Skin epidermis (tissue), 12 donors: Measurements from ENCODE around the gene ALOX12B.

Source experiments
- H3K27ac ChIP-seq, 21 experiments: fragments of 200-600 bp; sonication (generic) in 11 of 21; one replicate each; pipeline ENCODE4 v1.5.0; 2020; ENCODE audit warnings: mild to moderate bottlenecking in 3 of 21, inconsistent platforms in 2 of 21, moderate library complexity in 2 of 21
- H3K4me3 ChIP-seq, 7 experiments: fragments of 200-600 bp; sonication (generic) in 2 of 7; one replicate each; pipeline ENCODE4 v1.5.0; 2020; ENCODE audit warnings: inconsistent platforms in 2 of 7, mild to moderate bottlenecking in 2 of 7, moderate library complexity in 1 of 7

ALOX12B gene

GRCh38 chr17:8052256-8053252 lies 35.0 kb downstream of the ALOX12B start:
- Histone ChIP-seq H3K27ac (no peak overlapping the region), H3K4me3 (no peak overlapping the region)

GRCh38 chr17:8051831-8052230 lies 35.7 kb downstream of the ALOX12B start:
- no peak overlapping the region for H3K27ac ChIP-seq
- no peak overlapping the region for H3K4me3 ChIP-seq

GRCh38 chr17:8048736-8049135 lies 38.8 kb downstream of the ALOX12B start:
- Histone ChIP-seq H3K4me3 (no peak overlapping the region), H3K27ac (no peak overlapping the region)

- no peak overlapping the region for H3K27ac ChIP-seq
- H3K4me3 ChIP-seq = no peak overlapping the region
Measured at GRCh38 chr17:8048236-8048635, 39.3 kb downstream of the ALOX12B start.

GRCh38 chr17:8047769-8048110 lies 39.8 kb downstream of the ALOX12B start:
- no peak overlapping the region for H3K27ac ChIP-seq
- H3K4me3 ChIP-seq = no peak overlapping the region

- Histone ChIP-seq H3K4me3 (no peak overlapping the region), H3K27ac (no peak overlapping the region)
Measured at GRCh38 chr17:8046929-8047768, 40.4 kb downstream of the ALOX12B start.

- no peak overlapping the region for H3K4me3 ChIP-seq
- H3K27ac ChIP-seq = no peak overlapping the region
Measured at GRCh38 chr17:8046306-8046928, 41.1 kb downstream of the ALOX12B start.

GRCh38 chr17:8044819-8045810 lies 42.4 kb downstream of the ALOX12B start:
- Histone ChIP-seq H3K4me3 (no peak overlapping the region), H3K27ac (no peak overlapping the region)

GRCh38 chr17:8041979-8042378 lies 45.5 kb downstream of the ALOX12B start:
- Histone ChIP-seq H3K27ac (peak overlapping the region in 1 of 21 experiments; percentile 68), H3K4me3 (no peak overlapping the region)

- H3K4me3 ChIP-seq = no peak overlapping the region
- H3K27ac ChIP-seq = peak overlapping the region in 7 of 21 experiments; percentile 2 to 68 (median 21)
Measured at GRCh38 chr17:8041249-8041928, 46.1 kb downstream of the ALOX12B start.

- Histone ChIP-seq H3K27ac (peak overlapping the region in 6 of 21 experiments; percentile 10 to 68 (median 47)), H3K4me3 (peak overlapping the region in 6 of 7 experiments; percentile 14 to 36 (median 20))
Measured at GRCh38 chr17:8039611-8040168, 47.8 kb downstream of the ALOX12B start.

GRCh38 chr17:8038954-8039610 lies 48.4 kb downstream of the ALOX12B start, which contains the start of gene ALOX15B:
TSS of gene ALOX15B (plus strand) at chr17:8039059. CDS start at chr17:8039156, 97 bp downstream.
- H3K4me3 ChIP-seq = peak within 1 kb of the TSS in 6 of 7 experiments; percentile 14 to 36 (median 20)
- H3K27ac ChIP-seq = peak within 1 kb of the TSS in 7 of 21 experiments; percentile 10 to 64 (median 29)

GRCh38 chr17:8032442-8032841 lies 55.1 kb downstream of the ALOX12B start:
- no peak overlapping the region for H3K27ac ChIP-seq
- H3K4me3 ChIP-seq = no peak overlapping the region

GRCh38 chr17:8031950-8032349 lies 55.6 kb downstream of the ALOX12B start:
- Histone ChIP-seq H3K27ac (no peak overlapping the region), H3K4me3 (no peak overlapping the region)

GRCh38 chr17:8031261-8031661 lies 56.3 kb downstream of the ALOX12B start:
- Histone ChIP-seq H3K27ac (no peak overlapping the region), H3K4me3 (no peak overlapping the region)

GRCh38 chr17:8029121-8029520 lies 58.4 kb downstream of the ALOX12B start:
- no peak overlapping the region for H3K4me3 ChIP-seq
- H3K27ac ChIP-seq = no peak overlapping the region

GRCh38 chr17:8025176-8025911 lies 62.2 kb downstream of the ALOX12B start:
- no peak overlapping the region for H3K4me3 ChIP-seq
- no peak overlapping the region for H3K27ac ChIP-seq
